HCT116 (cell line): Measurements from ENCODE around the gene IFITM1. TPM values are rescaled to one million over a fixed set of nuclear protein-coding genes. Genes with fewer than 3 reads are reported as not detected.
"Not testable (repeated sequence)": the region's sequence is repeated elsewhere in the genome, so short reads cannot be mapped to it uniquely, and the experiment has no call there.

Source experiments
- ATAC-seq: fragments of 200-7000 bp; cut with Tn5 transposase; 2 replicates; pipeline ENCODE4 v1.9.1; 2020; ENCODE audit warnings: mild to moderate bottlenecking, moderate library complexity
- BruUV-seq: library from RNA; stranded (reverse); fragments of 400-500 nt; replicated peaks from 2 replicates; lab custom pipeline; 2021; lab: Mats Ljungman, UMichigan
- CTCF ChIA-PET: fragments of 300-600 bp; sonication (Branson Sonifier 250); formaldehyde crosslinking; loops from one replicate; lab custom pipeline; 2021; ENCODE audit warnings: antibody characterized with exemption; lab: Charles Lee
- POLR2A ChIA-PET: fragments of 300-600, 350-600 bp; sonication (Branson Sonifier 250); formaldehyde crosslinking; loops from one replicate; lab custom pipeline; 2021; ENCODE audit warnings: antibody characterized with exemption; lab: Charles Lee
- RAD21 ChIA-PET, 2 experiments: fragments of 300-600 bp; sonication (Branson Sonifier 250); formaldehyde crosslinking; loops; one replicate each; lab custom pipeline; 2023; ENCODE audit warnings: low total read pairs in 2 of 2; ENCODE audit not compliant: uncharacterized antibody in 2 of 2, unreplicated experiment in 2 of 2, low non-redundant PET in 1 of 2; lab: Charles Lee
- DNase-seq: peaks from one replicate; pipeline ENCODE4 v3.0.0-alpha.2; 2010; ENCODE audit warnings: low read depth, low spot score
- H2AFZ ChIP-seq: fragments of 200-600 bp; shearing (Covaris generic), sonication (generic); 2 replicates; pipeline ENCODE4 v1.6.1; 2017; ENCODE audit warnings: low read depth, mixed run types, mixed read lengths, antibody characterized with exemption, low read length; ENCODE audit not compliant: poor library complexity, severe bottlenecking
- H3K27ac ChIP-seq: 2 replicates; pipeline ENCODE4 v1.5.1; 2012; ENCODE audit warnings: low read depth, low read length
- H3K27me3 ChIP-seq: fragments of 200-600 bp; sonication (generic); 2 replicates; pipeline ENCODE4 v1.6.1; 2016; ENCODE audit warnings: mixed run types, low read length, mixed read lengths; ENCODE audit not compliant: insufficient read depth
- H3K36me3 ChIP-seq, 2 experiments: fragments of 200-500 bp in 1 of 2; fragments of 200-600 bp in 1 of 2; sonication (Bioruptor generic) in 1 of 2; sonication (generic) in 1 of 2; 2 replicates each; pipeline versions ENCODE4 v1.5.1 to v1.6.1; 2014 to 2016; ENCODE audit warnings: low read length in 2 of 2, inconsistent platforms in 1 of 2, mixed read lengths in 1 of 2, mixed run types in 1 of 2; ENCODE audit not compliant: insufficient read depth in 2 of 2, control insufficient read depth in 1 of 2
- H3K4me1 ChIP-seq, 2 experiments: fragments of 200-600 bp in 1 of 2; sonication (generic) in 1 of 2; 2 replicates each; pipeline versions ENCODE4 v1.5.1 to v1.6.1; 2012 to 2017; ENCODE audit warnings: low read length in 2 of 2, inconsistent platforms in 1 of 2, mild to moderate bottlenecking in 1 of 2, mixed read lengths in 1 of 2, mixed run types in 1 of 2, moderate library complexity in 1 of 2; ENCODE audit not compliant: insufficient read depth in 2 of 2, control insufficient read depth in 1 of 2
- H3K4me2 ChIP-seq: fragments of 200-600 bp; sonication (generic); 2 replicates; pipeline ENCODE4 v1.6.1; 2017; ENCODE audit warnings: mixed run types, low read length, mixed read lengths
- H3K4me3 ChIP-seq, 2 experiments: fragments of 200-600 bp in 1 of 2; sonication (generic) in 1 of 2; replicated peaks in 1 of 2; 2 replicates each; pipeline ENCODE4 v1.5.1; 2011 to 2016; ENCODE audit warnings: low read length in 2 of 2, control low read depth in 1 of 2, low read depth in 1 of 2, mild to moderate bottlenecking in 1 of 2, mixed read lengths in 1 of 2, mixed run types in 1 of 2
- H3K79me2 ChIP-seq: fragments of 200-600 bp; sonication (generic); 2 replicates; pipeline ENCODE4 v1.6.1; 2017; ENCODE audit warnings: mild to moderate bottlenecking, mixed run types, low read length, moderate library complexity, mixed read lengths; ENCODE audit not compliant: insufficient read depth
- H3K9ac ChIP-seq: fragments of 200-600 bp; sonication (generic); 2 replicates; pipeline ENCODE4 v1.6.1; 2016; ENCODE audit warnings: low read length, mixed read lengths
- H3K9me2 ChIP-seq: fragments of 200-600 bp; sonication (generic), shearing (Covaris generic); 2 replicates; pipeline ENCODE4 v1.6.1; 2017; ENCODE audit warnings: mixed run types, mild to moderate bottlenecking, moderate library complexity; ENCODE audit not compliant: insufficient read depth
- H3K9me3 ChIP-seq, 2 experiments: fragments of 200-500 bp in 1 of 2; fragments of 200-600 bp in 1 of 2; sonication (Bioruptor generic) in 1 of 2; sonication (generic) in 1 of 2; 2 replicates each; pipeline ENCODE4 v1.6.1; 2014 to 2017; ENCODE audit warnings: low read length in 2 of 2, mixed read lengths in 2 of 2, inconsistent platforms in 1 of 2, low read depth in 1 of 2, mild to moderate bottlenecking in 1 of 2, mixed run types in 1 of 2, moderate library complexity in 1 of 2; ENCODE audit not compliant: control insufficient read depth in 1 of 2, insufficient read depth in 1 of 2
- H4K20me1 ChIP-seq: fragments of 200-600 bp; sonication (generic), shearing (Covaris generic); 2 replicates; pipeline ENCODE4 v1.6.1; 2017; ENCODE audit warnings: mixed run types, mild to moderate bottlenecking, moderate library complexity; ENCODE audit not compliant: insufficient read depth
- POLR2AphosphoS5 ChIP-seq: IDR thresholded peaks from 2 replicates; pipeline ENCODE4 v1.6.1; 2011; ENCODE audit warnings: mild to moderate bottlenecking, low read depth, low read length, moderate library complexity
- intact Hi-C: fragments of 100-400 bp; cut with micrococcal nuclease; formaldehyde crosslinking; loops from 2 replicates; pipeline ENCODE4 v1.10.0; 2022
- total RNA-seq: library from RNA; stranded (reverse); gene quantifications from one replicate; pipeline ENCODE4 v1.2.1, GENCODE V29; 2021; ENCODE audit not compliant: unreplicated experiment

The IFITM1 gene
- total RNA-seq, 1 experiment from 2014 or later, result 6.1 TPM

DNA sequence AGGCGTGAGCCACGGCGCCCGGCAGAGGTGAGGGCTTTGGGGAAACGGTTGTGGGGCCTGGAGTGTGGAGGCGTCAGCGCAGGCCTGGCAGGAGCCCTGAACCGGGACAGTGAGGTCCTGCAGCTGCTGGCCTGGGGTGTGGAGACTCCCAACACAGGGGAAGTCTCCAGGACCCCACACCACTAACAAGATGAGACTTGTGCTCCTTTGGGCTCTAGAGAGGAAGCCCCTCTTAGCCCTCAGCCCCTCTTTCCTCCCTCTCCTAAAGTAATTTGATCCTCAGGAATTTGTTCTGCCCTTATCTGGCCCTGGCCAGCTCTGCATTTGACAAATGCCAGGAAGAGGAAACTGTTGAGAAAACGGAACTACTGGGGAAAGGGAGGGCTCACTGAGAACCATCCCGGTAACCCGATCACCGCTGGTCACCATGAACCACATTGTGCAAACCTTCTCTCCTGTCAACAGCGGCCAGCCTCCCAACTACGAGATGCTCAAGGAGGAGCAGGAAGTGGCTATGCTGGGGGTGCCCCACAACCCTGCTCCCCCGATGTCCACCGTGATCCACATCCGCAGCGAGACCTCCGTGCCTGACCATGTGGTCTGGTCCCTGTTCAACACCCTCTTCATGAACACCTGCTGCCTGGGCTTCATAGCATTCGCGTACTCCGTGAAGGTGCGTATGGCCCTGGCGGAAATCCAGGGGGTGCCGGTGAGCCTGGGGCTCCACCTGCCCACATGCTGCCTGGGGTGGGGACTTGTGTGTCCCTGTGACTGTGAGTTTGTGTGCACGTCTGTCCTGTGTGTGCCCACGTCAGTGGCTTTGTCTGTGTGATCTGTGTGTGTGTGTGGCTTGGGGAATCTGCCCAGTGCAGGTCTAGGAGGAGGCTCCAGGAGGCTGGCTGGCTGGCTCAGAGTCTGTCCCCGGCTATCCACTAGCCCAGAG is 5.8 kb upstream of the IFITM1 start, which contains the start of gene IFITM2:
TSS of gene IFITM2 (plus strand) at position 51 of the 943 bp plus-strand sequence. CDS start at position 428, 377 bp downstream.
- H4K20me1 ChIP-seq, RAD21 ChIA-PET, H3K27me3 ChIP-seq, H2AFZ ChIP-seq, H3K9me2 ChIP-seq, H3K36me3 ChIP-seq, H3K79me2 ChIP-seq, DNase-seq, H3K9me3 ChIP-seq: not testable (repeated sequence)
- Histone ChIP-seq H3K9ac (peak within 1 kb of the TSS; percentile 61), H3K27ac (peak within 1 kb of the TSS; percentile 62), H3K4me1 (peaks cover 13 to 24% of the 10 kb centered on the region in 2 experiments), H3K4me2 (peak within 1 kb of the TSS; percentile 80), H3K4me3 (peak within 1 kb of the TSS; percentile 59 to 68)
- ChIA-PET POLR2A (interaction anchor here (0.7 to 1.0 kb wide), 2 partner anchors 9 to 13 kb away, joined by 3 read pairs; partner anchors contain the start of genes IFITM3 and IFITM5), CTCF (interaction anchor here (0.7 to 1.1 kb wide), 3 partner anchors 9 to 99 kb away, joined by 3 to 8 read pairs (median 5); no protein-coding TSS in a partner anchor)
- peak; percentile 57 for ATAC-seq
- TF ChIP-seq POLR2AphosphoS5, result peak; percentile 50
- intact Hi-C loops, result loop anchor here (10.0 kb wide), 1 partner anchor 87 kb away; the partner anchor contains the start of gene PKP3
- BruUV-seq, result TSS peak; percentile 90

DNA sequence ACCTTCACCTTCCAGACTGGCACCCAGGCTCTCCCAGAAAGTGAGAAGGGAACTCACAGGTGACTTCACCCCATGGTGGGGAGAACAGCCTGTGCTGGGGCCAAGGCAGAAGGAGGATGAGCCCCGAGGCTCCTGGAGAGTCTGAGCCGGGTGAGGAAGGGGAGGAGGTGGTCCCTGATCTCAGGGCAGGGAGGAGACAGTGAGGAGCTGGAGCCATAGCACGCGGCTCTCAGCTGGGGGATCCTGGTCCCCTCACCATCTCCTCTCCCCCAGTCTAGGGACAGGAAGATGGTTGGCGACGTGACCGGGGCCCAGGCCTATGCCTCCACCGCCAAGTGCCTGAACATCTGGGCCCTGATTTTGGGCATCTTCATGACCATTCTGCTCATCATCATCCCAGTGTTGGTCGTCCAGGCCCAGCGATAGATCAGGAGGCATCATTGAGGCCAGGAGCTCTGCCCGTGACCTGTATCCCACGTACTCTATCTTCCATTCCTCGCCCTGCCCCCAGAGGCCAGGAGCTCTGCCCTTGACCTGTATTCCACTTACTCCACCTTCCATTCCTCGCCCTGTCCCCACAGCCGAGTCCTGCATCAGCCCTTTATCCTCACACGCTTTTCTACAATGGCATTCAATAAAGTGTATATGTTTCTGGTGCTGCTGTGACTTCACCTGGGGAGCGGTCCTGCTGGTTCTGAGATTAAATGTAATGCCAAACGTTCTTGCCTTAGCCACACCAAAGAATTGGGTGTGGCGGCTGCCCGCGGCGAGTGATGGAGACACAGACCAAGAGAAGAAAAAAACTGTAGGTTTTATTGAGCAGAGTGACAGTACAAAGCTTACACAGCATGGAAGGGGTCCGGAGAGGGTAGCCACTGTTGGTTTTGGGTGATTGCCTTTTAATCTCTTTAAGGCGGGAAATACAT is 4.8 kb upstream of the IFITM1 start:
- RAD21 ChIA-PET, H3K36me3 ChIP-seq, POLR2A ChIA-PET, H3K27me3 ChIP-seq, H3K9me2 ChIP-seq, BruUV-seq, DNase-seq, H4K20me1 ChIP-seq, H3K9me3 ChIP-seq, H3K79me2 ChIP-seq, H2AFZ ChIP-seq: not testable (repeated sequence)
- peak overlapping the region; percentile 80 for H3K4me2 ChIP-seq
- peak overlapping the region; percentile 62; the same call in 1 of the 2 replicates for H3K27ac ChIP-seq
- peak; percentile 16 for ATAC-seq
- intact Hi-C loops, result loop anchor here (10.0 kb wide), 1 partner anchor 86 kb away; the partner anchor contains the start of gene PKP3
- H3K4me3 ChIP-seq, result peak overlapping the region; percentile 59 to 68
- CTCF ChIA-PET, result interaction anchor here (1.0 to 1.1 kb wide), 2 partner anchors 8 to 10 kb away, joined by 3 to 5 read pairs; no protein-coding TSS in a partner anchor
- H3K4me1 ChIP-seq, result peaks cover 21 to 33% of the 10 kb centered on the region in 2 experiments
- peak overlapping the region; percentile 61 for H3K9ac ChIP-seq

DNA sequence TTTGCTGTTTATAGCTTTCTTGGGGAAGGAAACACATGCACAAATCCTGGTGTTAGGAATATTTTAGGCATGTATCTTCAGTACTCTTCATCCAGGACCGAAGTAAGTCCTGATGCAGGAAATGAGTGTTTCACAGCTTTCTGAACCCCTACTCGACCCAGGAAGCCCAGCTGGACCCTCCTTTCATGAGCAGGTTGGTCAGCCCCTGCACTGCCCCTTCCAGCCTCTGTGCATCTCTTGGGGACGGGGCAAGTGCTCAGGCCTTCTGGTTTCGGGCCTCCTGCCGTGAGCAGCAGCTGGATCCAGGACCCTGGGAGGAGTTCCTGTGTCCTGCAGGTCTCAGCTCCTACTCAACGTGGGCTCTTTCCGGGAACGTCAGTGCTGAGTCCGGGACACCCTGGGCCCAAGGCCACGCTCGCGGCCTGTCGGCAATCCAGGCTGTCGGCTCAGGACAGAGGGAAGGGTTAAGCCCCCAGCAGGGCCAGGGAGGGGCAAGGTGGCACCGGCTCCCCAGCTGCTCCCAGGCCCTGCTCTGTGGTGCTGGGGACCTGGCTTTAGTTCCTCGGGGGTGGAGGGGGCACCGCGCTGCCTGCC is 3.8 kb upstream of the IFITM1 start:
- H3K4me3 ChIP-seq, RAD21 ChIA-PET, POLR2A ChIA-PET, BruUV-seq, H3K27ac ChIP-seq, DNase-seq, H4K20me1 ChIP-seq, H3K27me3 ChIP-seq, H2AFZ ChIP-seq, H3K36me3 ChIP-seq, H3K9ac ChIP-seq, H3K79me2 ChIP-seq, H3K9me3 ChIP-seq, H3K9me2 ChIP-seq: not testable (repeated sequence)
- Histone ChIP-seq H3K4me1 (peaks cover 23 to 35% of the 10 kb centered on the region in 2 experiments), H3K4me2 (peak overlapping the region; percentile 80)
- ATAC-seq, result peak; percentile 5; the same call in 1 of the 2 replicates
- intact Hi-C loops, result loop anchor here (10.0 kb wide), 1 partner anchor 85 kb away; the partner anchor contains the start of gene PKP3
- CTCF ChIA-PET, result interaction anchor here (1.0 kb wide), 1 partner anchor 9 kb away, joined by 3 read pairs; no protein-coding TSS in a partner anchor
